ENCODE data around the gene HILPDA. TPM values are rescaled to one million over a fixed set of nuclear protein-coding genes. Genes with fewer than 3 reads are reported as not detected.

HILPDA gene
- total and polyA plus RNA-seq, 2 experiments from 2014 or later, result 38.5 to 57.5 TPM

GRCh38 chr7:128409596-128410450, 45.9 kb upstream of the HILPDA start, which contains the start of gene IMPDH1:
Gene IMPDH1 (minus strand): TSS chr7:128409982. CDS start chr7:128409901, 81 bp downstream.
- no peaks in the 10 kb centered on the region; the same call in 1 of the 2 replicates for H4K20me1 ChIP-seq (replicated peaks; ENCODE audit: insufficient read depth)
- peaks cover 32% of the 10 kb centered on the region for H3K4me1 Mint-ChIP-seq
- ATAC-seq (peak; percentile 76), DNase-seq (ENCODE audit: low spot score) (peak; percentile 83)
- no peaks in the 10 kb centered on the region for H3K36me3 Mint-ChIP-seq (ENCODE audit: low read depth)
- peak within 1 kb of the TSS; percentile 100 for H2AFZ ChIP-seq
- no peak within 1 kb of the TSS for H3K27ac Mint-ChIP-seq
- H3K4me1 ChIP-seq (ENCODE audit: insufficient read depth), result peaks cover 21% of the 10 kb centered on the region
- H3K9me3 Mint-ChIP-seq, result peaks cover 12% of the 10 kb centered on the region; the same call in 2 of the 3 replicates
- peak within 1 kb of the TSS; percentile 79 for H3K4me2 ChIP-seq
- H3K27me3 Mint-ChIP-seq (ENCODE audit: insufficient read depth, low read depth, poor library complexity), result peaks cover 56% of the 10 kb centered on the region
- H3K4me3 ChIP-seq, result peak within 1 kb of the TSS; percentile 78
- no peak within 1 kb of the TSS for H3K27ac ChIP-seq (ENCODE audit: low read depth)
- no peaks in the 10 kb centered on the region for H3K9me2 ChIP-seq (ENCODE audit: insufficient read depth)
- TF ChIP-seq NANOG (IDR thresholded peaks at IDR 0.05; ENCODE audit: borderline replicate concordance) (no peak), POLR2AphosphoS5 (IDR thresholded peaks at IDR 0.05; ENCODE audit: low read depth) (peak; percentile 59), REST (IDR thresholded peaks at IDR 0.05; ENCODE audit: unreplicated experiment) (no peak), EZH2phosphoT487 (IDR thresholded peaks at IDR 0.05; ENCODE audit: unreplicated experiment) (peak; percentile 46), EZH2 (IDR thresholded peaks at IDR 0.05; ENCODE audit: low read depth, unreplicated experiment) (peak; percentile 41)
- H3F3A ChIP-seq (replicated peaks; ENCODE audit: low read depth), result peaks cover 4% of the 10 kb centered on the region; the same call in 1 of the 2 replicates
- H3K27me3 ChIP-seq (ENCODE audit: insufficient read depth), result peaks cover 90% of the 10 kb centered on the region
- H3K4me3 Mint-ChIP-seq, result peak within 1 kb of the TSS; percentile 85
- no peaks in the 10 kb centered on the region for H3K36me3 ChIP-seq (ENCODE audit: insufficient read depth)
- no peaks in the 10 kb centered on the region for H3K79me2 ChIP-seq (replicated peaks; ENCODE audit: insufficient read depth)

GRCh38 chr7:128410451-128410753, 45.3 kb upstream of the HILPDA start:
- H3K79me2 ChIP-seq (replicated peaks; ENCODE audit: insufficient read depth), result no peaks in the 10 kb centered on the region
- Mint-ChIP-seq H3K4me3 (peak overlapping the region; percentile 85), H3K36me3 (ENCODE audit: low read depth) (no peaks in the 10 kb centered on the region), H3K4me1 (peaks cover 30% of the 10 kb centered on the region), H3K9me3 (peaks cover 12% of the 10 kb centered on the region; the same call in 2 of the 3 replicates), H3K27ac (no peak overlapping the region), H3K27me3 (ENCODE audit: insufficient read depth, low read depth, poor library complexity) (peaks cover 50% of the 10 kb centered on the region)
- no peaks in the 10 kb centered on the region for H3K9me2 ChIP-seq (ENCODE audit: insufficient read depth)
- no peak overlapping the region for H3K27ac ChIP-seq (ENCODE audit: low read depth)
- no peaks in the 10 kb centered on the region; the same call in 1 of the 2 replicates for H4K20me1 ChIP-seq (replicated peaks; ENCODE audit: insufficient read depth)
- peak overlapping the region; percentile 78 for H3K4me3 ChIP-seq
- peak overlapping the region; percentile 79 for H3K4me2 ChIP-seq
- DNase-seq (ENCODE audit: low spot score) (no peak), ATAC-seq (no peak)
- H3K36me3 ChIP-seq (ENCODE audit: insufficient read depth), result no peaks in the 10 kb centered on the region
- H2AFZ ChIP-seq, result peak overlapping the region; percentile 100
- peaks cover 85% of the 10 kb centered on the region for H3K27me3 ChIP-seq (ENCODE audit: insufficient read depth)
- H3K4me1 ChIP-seq (ENCODE audit: insufficient read depth), result peaks cover 16% of the 10 kb centered on the region
- H3F3A ChIP-seq (replicated peaks; ENCODE audit: low read depth), result peaks cover 4% of the 10 kb centered on the region; the same call in 1 of the 2 replicates
- no peak for TF ChIP-seq REST (IDR thresholded peaks at IDR 0.05; ENCODE audit: unreplicated experiment)
- TF ChIP-seq STAT1 (IDR thresholded peaks at IDR 0.05; ENCODE audit: unreplicated experiment), result no peak
- TF ChIP-seq ETS1 (IDR thresholded peaks at IDR 0.05), result no peak
- no peak for TF ChIP-seq EZH2phosphoT487 (IDR thresholded peaks at IDR 0.05; ENCODE audit: unreplicated experiment)
- TF ChIP-seq EZH2 (IDR thresholded peaks at IDR 0.05; ENCODE audit: low read depth, unreplicated experiment), result no peak
- no peak for TF ChIP-seq ZNF114 (CRISPR knock-in tag; IDR thresholded peaks at IDR 0.05)
- TF ChIP-seq CREB1 (CRISPR knock-in tag; IDR thresholded peaks at IDR 0.05; ENCODE audit: low read depth), result no peak
